OCI-LY3 (cell line): ENCODE results near the gene ZNF185.

ENCODE experiments used
- CTCF ChIP-seq: fragments of 200-600, 300-600 bp; sonication (generic); IDR thresholded peaks from 2 replicates; pipeline ENCODE4 v1.5.1; 2014; ENCODE audit warnings: antibody characterized with exemption, low read length, low read depth
- EZH2phosphoT487 ChIP-seq: fragments of 200-600 bp; shearing (Covaris generic); IDR thresholded peaks from 2 replicates; pipeline ENCODE4 v1.6.1; 2018; ENCODE audit warnings: antibody characterized with exemption, mixed run types, low read depth

- no peak for TF ChIP-seq CTCF
- no peak for TF ChIP-seq EZH2phosphoT487
Observed at GRCh38 chrX:152881289-152881688, 16.6 kb upstream of the ZNF185 start.
